Lower leg skin (tissue), 4 donors: Measurements from ENCODE around the gene PKP1. TPM values are rescaled to one million over a fixed set of nuclear protein-coding genes. Genes with fewer than 3 reads are reported as not detected.

Experiments
- DNase-seq, 2 donors: peaks; one replicate each; pipeline ENCODE4 v3.0.0-alpha.2; 2019; ENCODE audit warnings: low spot score in 2 of 2
- H3K4me3 ChIP-seq: fragments of 200-600 bp; sonication (generic); 2 replicates; pipeline ENCODE4 v1.5.1; 2017; ENCODE audit warnings: mild to moderate bottlenecking, low read depth; ENCODE audit not compliant: poor library complexity, severe bottlenecking
- POLR2A ChIP-seq, 2 donors: fragments of 450-650 bp; IDR thresholded peaks; one replicate each; pipeline ENCODE4 v1.6.1; 2016 to 2017; ENCODE audit warnings: antibody characterized with exemption in 2 of 2, mild to moderate bottlenecking in 1 of 2, moderate library complexity in 1 of 2
- WGBS, 2 donors: methylation state at CpG; one replicate each; pipeline ENCODE4 v1.1.5; 2018; 5-methylcytosine and 5-hydroxymethylcytosine counted together
- intact Hi-C: fragments of 100-400 bp; cut with DNase I; formaldehyde crosslinking; loops from one replicate; pipeline ENCODE4 v1.15.0; 2023; ENCODE audit warnings: low total_unique reads
- total RNA-seq, 4 donors: library from RNA; depleted of rRNA; stranded (reverse); fragments of >200 nt; gene quantifications; one replicate each; pipeline ENCODE4 v1.1.0, GENCODE V29; 2016
- TF ChIP-seq, protein P1 (sequence below), 3 donors: fragments of 450-650 bp; IDR thresholded peaks; one replicate each; pipeline ENCODE4 v1.5.1; 2016; ENCODE audit warnings: antibody characterized with exemption in 3 of 3, mild to moderate bottlenecking in 3 of 3, moderate library complexity in 2 of 3

PKP1 gene
- total RNA-seq, 4 donors from 2014 or later, result 928 to 1,274 (median 961) TPM

- TF ChIP-seq POLR2A (IDR thresholded peaks at IDR 0.05), result no peak
- TF ChIP-seq, protein P1, sequence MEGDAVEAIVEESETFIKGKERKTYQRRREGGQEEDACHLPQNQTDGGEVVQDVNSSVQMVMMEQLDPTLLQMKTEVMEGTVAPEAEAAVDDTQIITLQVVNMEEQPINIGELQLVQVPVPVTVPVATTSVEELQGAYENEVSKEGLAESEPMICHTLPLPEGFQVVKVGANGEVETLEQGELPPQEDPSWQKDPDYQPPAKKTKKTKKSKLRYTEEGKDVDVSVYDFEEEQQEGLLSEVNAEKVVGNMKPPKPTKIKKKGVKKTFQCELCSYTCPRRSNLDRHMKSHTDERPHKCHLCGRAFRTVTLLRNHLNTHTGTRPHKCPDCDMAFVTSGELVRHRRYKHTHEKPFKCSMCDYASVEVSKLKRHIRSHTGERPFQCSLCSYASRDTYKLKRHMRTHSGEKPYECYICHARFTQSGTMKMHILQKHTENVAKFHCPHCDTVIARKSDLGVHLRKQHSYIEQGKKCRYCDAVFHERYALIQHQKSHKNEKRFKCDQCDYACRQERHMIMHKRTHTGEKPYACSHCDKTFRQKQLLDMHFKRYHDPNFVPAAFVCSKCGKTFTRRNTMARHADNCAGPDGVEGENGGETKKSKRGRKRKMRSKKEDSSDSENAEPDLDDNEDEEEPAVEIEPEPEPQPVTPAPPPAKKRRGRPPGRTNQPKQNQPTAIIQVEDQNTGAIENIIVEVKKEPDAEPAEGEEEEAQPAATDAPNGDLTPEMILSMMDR (IDR thresholded peaks at IDR 0.05), result no peak
- WGBS, 2 donors, result 50 to 55% methylated on average over 6 of the region's 6 CpGs
- DNase-seq, result no peak
- no peak overlapping the region for H3K4me3 ChIP-seq
- intact Hi-C loops, result no loop called here
These were observed 4.7 kb downstream of the PKP1 start for GRCh38 chr1:201288007-201288406.

- intact Hi-C loops, result no loop called here
- WGBS, 2 donors, result 42 to 59% methylated on average over 7 of the region's 7 CpGs
- no peak for DNase-seq
- no peak overlapping the region for H3K4me3 ChIP-seq
- no peak for TF ChIP-seq POLR2A (IDR thresholded peaks at IDR 0.05)
- TF ChIP-seq, protein P1 (IDR thresholded peaks at IDR 0.05), result no peak
These were observed 5.5 kb downstream of the PKP1 start for GRCh38 chr1:201288765-201289164.

GRCh38 chr1:201290551-201290950 is 7.2 kb downstream of the PKP1 start:
- intact Hi-C loops, result no loop called here
- no peak overlapping the region for H3K4me3 ChIP-seq
- no peak for DNase-seq
- 82 to 86% methylated on average over 7 of the region's 7 CpGs for WGBS, 2 donors
- no peak for TF ChIP-seq POLR2A (IDR thresholded peaks at IDR 0.05)
- TF ChIP-seq, protein P1 (IDR thresholded peaks at IDR 0.05), result no peak

DNA sequence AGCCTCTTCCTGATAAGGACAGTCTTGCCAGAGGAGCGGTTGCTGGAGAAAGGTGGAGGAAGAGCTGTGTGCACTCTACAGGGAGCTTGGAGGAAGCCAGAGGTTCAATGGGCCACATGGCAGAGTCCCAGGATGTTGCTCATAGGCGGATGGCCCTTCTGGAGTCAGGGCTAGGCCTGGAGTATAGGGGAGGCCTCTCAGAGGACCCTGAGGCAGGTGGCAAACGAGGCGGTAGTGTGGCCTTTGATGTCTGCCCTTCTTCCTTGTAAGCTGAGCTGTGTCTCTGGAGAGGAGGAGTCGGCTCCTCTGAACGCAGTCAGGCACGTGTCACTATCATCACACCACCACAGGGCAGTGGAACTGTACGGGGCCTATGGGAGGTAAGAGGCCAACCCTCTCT is 8.6 kb downstream of the PKP1 start:
- no peak overlapping the region for H3K4me3 ChIP-seq
- no peak for DNase-seq
- intact Hi-C loops, result no loop called here
- 51 to 60% methylated on average over 5 to 8 of the region's 8 CpGs for WGBS, 2 donors
- TF ChIP-seq, protein P1 (IDR thresholded peaks at IDR 0.05), result no peak
- TF ChIP-seq POLR2A (IDR thresholded peaks at IDR 0.05), result no peak

DNA sequence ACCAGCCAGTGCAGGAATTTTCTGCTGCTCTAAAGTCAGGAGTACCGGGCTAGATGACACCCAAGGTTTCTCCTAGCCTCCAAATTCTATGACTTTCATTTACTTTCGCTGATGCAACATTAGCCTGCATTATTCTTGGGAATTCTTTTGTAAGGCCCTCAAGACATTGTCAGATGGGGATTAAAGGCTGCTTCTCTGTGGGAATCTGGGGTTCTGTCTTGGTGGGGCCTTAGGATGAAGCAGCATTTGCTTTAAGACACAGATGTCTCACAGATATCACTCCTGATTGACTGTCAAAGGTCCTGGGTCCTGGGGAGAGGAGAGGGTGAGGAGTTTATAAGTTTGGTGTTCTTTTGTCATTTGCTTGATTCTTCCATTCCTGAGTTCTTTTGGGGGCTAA is 11.6 kb downstream of the PKP1 start:
- TF ChIP-seq, protein P1 (IDR thresholded peaks at IDR 0.05), result no peak
- no peak for TF ChIP-seq POLR2A (IDR thresholded peaks at IDR 0.05)
- intact Hi-C loops, result no loop called here
- WGBS, 2 donors, result 73 to 88% methylated on average over 2 of the region's 2 CpGs
- DNase-seq, result no peak
- H3K4me3 ChIP-seq, result no peak overlapping the region

GRCh38 chr1:201295346-201295745 is 12.0 kb downstream of the PKP1 start:
- intact Hi-C loops, result no loop called here
- no peak for DNase-seq
- TF ChIP-seq, protein P1 (IDR thresholded peaks at IDR 0.05), result no peak
- no peak for TF ChIP-seq POLR2A (IDR thresholded peaks at IDR 0.05)
- 65 to 69% methylated on average over 4 of the region's 4 CpGs for WGBS, 2 donors
- no peak overlapping the region for H3K4me3 ChIP-seq
